Hepatocyte (in vitro differentiated cells): Measurements from ENCODE around the gene TAS2R60. TPM values are rescaled to one million over a fixed set of nuclear protein-coding genes. Genes with fewer than 3 reads are reported as not detected.
"Not testable (repeated sequence)": the region's sequence is repeated elsewhere in the genome, so short reads cannot be mapped to it uniquely, and the experiment has no call there.

Experiments
- DNase-seq: peaks from one replicate; pipeline ENCODE4 v3.0.0-alpha.2; 2016; ENCODE audit warnings: low spot score
- H2AFZ ChIP-seq: fragments of 200-600 bp; sonication (generic); 2 replicates; pipeline ENCODE4 v1.6.0; 2016; ENCODE audit warnings: antibody characterized with exemption, mild to moderate bottlenecking
- H3K27ac ChIP-seq: fragments of 200-600 bp; sonication (generic); 2 replicates; pipeline ENCODE4 v1.5.1; 2016; ENCODE audit warnings: mild to moderate bottlenecking
- H3K27me3 ChIP-seq: fragments of 200-600 bp; sonication (generic); 2 replicates; pipeline ENCODE4 v1.6.1; 2016
- H3K36me3 ChIP-seq: fragments of 200-600 bp; sonication (generic); replicated peaks from 2 replicates; pipeline ENCODE4 v1.5.1; 2016; ENCODE audit warnings: low read depth; ENCODE audit not compliant: insufficient read depth
- H3K4me1 ChIP-seq: fragments of 200-600 bp; sonication (generic); 2 replicates; pipeline ENCODE4 v1.5.1; 2016; ENCODE audit warnings: mild to moderate bottlenecking, moderate library complexity; ENCODE audit not compliant: insufficient read depth
- H3K4me2 ChIP-seq: fragments of 200-600 bp; sonication (generic); 2 replicates; pipeline ENCODE4 v1.6.0; 2016
- H3K4me3 ChIP-seq: fragments of 200-600 bp; sonication (generic); 2 replicates; pipeline ENCODE4 v1.5.1; 2016; ENCODE audit warnings: mild to moderate bottlenecking
- H3K79me2 ChIP-seq: fragments of 200-600 bp; sonication (generic); 2 replicates; pipeline ENCODE4 v1.6.0; 2017; ENCODE audit warnings: mild to moderate bottlenecking
- H3K9me2 ChIP-seq: fragments of 200-600 bp; sonication (generic); replicated peaks from 2 replicates; pipeline ENCODE4 v1.6.0; 2017; ENCODE audit warnings: mild to moderate bottlenecking; ENCODE audit not compliant: insufficient read depth
- H3K9me3 ChIP-seq: fragments of 200-600 bp; sonication (generic); 2 replicates; pipeline ENCODE4 v1.5.1; 2016; ENCODE audit warnings: low read depth, mild to moderate bottlenecking
- H4K20me1 ChIP-seq: fragments of 200-600 bp; sonication (generic); 2 replicates; pipeline ENCODE4 v1.6.0; 2016; ENCODE audit warnings: mild to moderate bottlenecking; ENCODE audit not compliant: insufficient read depth, poor library complexity, severe bottlenecking
- CTCF ChIP-seq: fragments of 200-600 bp; sonication (generic); IDR thresholded peaks from 2 replicates; pipeline ENCODE4 v1.5.1; 2016; ENCODE audit warnings: antibody characterized with exemption, mild to moderate bottlenecking; ENCODE audit not compliant: poor library complexity
- EZH2 ChIP-seq: fragments of 200-600 bp; sonication (generic); IDR thresholded peaks from 2 replicates; pipeline ENCODE4 v1.6.1; 2016; ENCODE audit warnings: antibody characterized with exemption, mild to moderate bottlenecking, borderline replicate concordance
- EZH2phosphoT487 ChIP-seq: fragments of 200-600 bp; sonication (generic); IDR thresholded peaks from one replicate; pipeline ENCODE4 v1.6.1; 2018; ENCODE audit warnings: antibody characterized with exemption, mild to moderate bottlenecking, low read depth, moderate library complexity; ENCODE audit not compliant: unreplicated experiment, severe bottlenecking
- WGBS: methylation state at CpG from one replicate; pipeline ENCODE4 v1.1.6; 2016; ENCODE audit warnings: low lambda C conversion rate; ENCODE audit errors: missing lambda C conversion rate; 5-methylcytosine and 5-hydroxymethylcytosine counted together
- polyA plus RNA-seq: library from polyadenylated mRNA; unstranded; fragments of >200 nt; fragmentation: Nextera tagmentation; extraction: Ambion mirVana; gene quantifications from 2 replicates; pipeline ENCODE4 v1.2.1, GENCODE V29; 2016
- total RNA-seq: library from RNA; depleted of rRNA; stranded (reverse); fragments of >200 nt; gene quantifications from 2 replicates; pipeline ENCODE4 v1.2.3, GENCODE V29; 2014

The TAS2R60 gene
- total and polyA plus RNA-seq, 2 experiments from 2014 or later = not detected

DNA sequence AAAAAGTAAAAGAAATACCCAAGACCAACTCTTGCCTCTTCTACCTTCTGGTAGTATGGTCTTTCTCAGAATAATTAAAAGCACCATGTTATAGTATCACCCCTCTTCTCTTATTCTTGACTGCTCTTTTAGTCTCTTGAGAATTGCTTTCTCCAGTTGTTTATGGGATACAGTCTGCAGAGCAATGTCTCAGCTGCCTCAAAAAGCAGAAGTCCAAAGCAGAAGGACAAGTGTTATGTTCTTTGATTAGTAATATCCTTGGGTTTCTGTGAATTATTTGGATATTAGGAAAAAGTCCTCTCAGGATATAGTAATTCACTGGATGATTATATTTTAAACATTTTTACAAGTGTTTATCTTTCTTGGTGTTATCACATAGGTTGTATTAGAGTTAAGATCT is 41.8 kb downstream of the TAS2R60 start:
- TF ChIP-seq EZH2phosphoT487 = no peak
- no peak for TF ChIP-seq CTCF
- TF ChIP-seq EZH2 = no peak
- Histone ChIP-seq H3K4me2 (no peak overlapping the region), H2AFZ (no peak overlapping the region), H3K27me3 (no peaks in the 10 kb centered on the region), H3K9me2 (no peaks in the 10 kb centered on the region), H3K9me3 (no peaks in the 10 kb centered on the region), H3K4me3 (no peak overlapping the region), H3K79me2 (no peaks in the 10 kb centered on the region), H3K36me3 (no peaks in the 10 kb centered on the region), H3K4me1 (no peaks in the 10 kb centered on the region), H3K27ac (no peak overlapping the region), H4K20me1 (no peaks in the 10 kb centered on the region)
- DNase-seq = no peak

- Histone ChIP-seq H3K36me3 (no peaks in the 10 kb centered on the region), H3K27me3 (no peaks in the 10 kb centered on the region), H3K9me3 (no peaks in the 10 kb centered on the region), H4K20me1 (no peaks in the 10 kb centered on the region), H3K27ac (no peak overlapping the region), H2AFZ (no peak overlapping the region), H3K4me1 (no peaks in the 10 kb centered on the region), H3K79me2 (no peaks in the 10 kb centered on the region), H3K9me2 (no peaks in the 10 kb centered on the region), H3K4me2 (no peak overlapping the region), H3K4me3 (no peak overlapping the region)
- no peak for TF ChIP-seq EZH2
- no peak for DNase-seq
- WGBS = 87% methylated on average over 6 of the region's 6 CpGs
Measured at GRCh38 chr7:143485500-143485899, 42.2 kb downstream of the TAS2R60 start.

- not testable (repeated sequence) for H3K79me2 ChIP-seq, H3K36me3 ChIP-seq, H3K4me2 ChIP-seq, H3K27ac ChIP-seq, H4K20me1 ChIP-seq, H2AFZ ChIP-seq, DNase-seq, H3K4me3 ChIP-seq, H3K9me3 ChIP-seq, H3K27me3 ChIP-seq, H3K4me1 ChIP-seq, H3K9me2 ChIP-seq
- 94% methylated on average over 3 of the region's 3 CpGs for WGBS
Measured at GRCh38 chr7:143486266-143486665, 43.0 kb downstream of the TAS2R60 start.

- TF ChIP-seq EZH2phosphoT487 (no peak), EZH2 (no peak), CTCF (no peak)
- Histone ChIP-seq H3K79me2 (no peaks in the 10 kb centered on the region), H3K27me3 (no peaks in the 10 kb centered on the region), H3K9me3 (no peaks in the 10 kb centered on the region), H3K27ac (peak overlapping the region; percentile 7), H2AFZ (no peak overlapping the region), H3K4me2 (no peak overlapping the region), H3K9me2 (no peaks in the 10 kb centered on the region), H3K36me3 (no peaks in the 10 kb centered on the region), H3K4me1 (no peaks in the 10 kb centered on the region), H4K20me1 (no peaks in the 10 kb centered on the region), H3K4me3 (no peak overlapping the region)
- WGBS = 85% methylated on average over 2 of the region's 2 CpGs
- DNase-seq = no peak
Measured at GRCh38 chr7:143487061-143487460, 43.8 kb downstream of the TAS2R60 start.

DNA sequence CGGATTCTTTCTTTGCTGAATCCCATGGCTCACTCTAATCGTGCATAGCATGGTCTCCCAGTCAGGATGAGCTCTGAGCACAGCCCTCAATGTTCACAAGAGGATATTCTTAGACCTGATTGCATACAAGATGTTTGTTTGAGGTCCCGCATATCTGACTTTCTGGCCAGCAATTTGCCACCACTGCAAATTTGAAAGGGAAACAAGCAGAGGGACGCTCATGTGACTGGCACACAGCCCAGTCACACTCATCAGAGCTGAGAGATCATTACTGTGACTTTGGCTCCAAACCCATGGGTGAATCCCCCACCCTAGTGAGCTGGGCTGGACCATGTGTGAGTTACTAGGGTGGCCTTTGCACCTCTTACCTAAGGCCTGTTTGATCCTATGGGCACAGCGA is 44.3 kb downstream of the TAS2R60 start:
- WGBS = 76% methylated on average over 5 of the region's 5 CpGs
- Histone ChIP-seq H3K27ac (no peak overlapping the region), H2AFZ (no peak overlapping the region), H3K9me2 (no peaks in the 10 kb centered on the region), H3K4me2 (no peak overlapping the region), H3K4me3 (no peak overlapping the region), H4K20me1 (no peaks in the 10 kb centered on the region), H3K27me3 (no peaks in the 10 kb centered on the region), H3K9me3 (no peaks in the 10 kb centered on the region), H3K79me2 (no peaks in the 10 kb centered on the region), H3K36me3 (no peaks in the 10 kb centered on the region), H3K4me1 (no peaks in the 10 kb centered on the region)
- no peak for TF ChIP-seq EZH2
- TF ChIP-seq CTCF = no peak
- no peak for TF ChIP-seq EZH2phosphoT487
- DNase-seq = peak; percentile 51
